ENCODE results near the gene HDHD2. TPM values are rescaled to one million over a fixed set of nuclear protein-coding genes. Genes with fewer than 3 reads are reported as not detected.

HDHD2 gene
- polyA plus RNA-seq, 1 donor (not counting 4 experiments of a cell fraction or from before 2014, with no cell fraction given), result 17.7 TPM

DNA sequence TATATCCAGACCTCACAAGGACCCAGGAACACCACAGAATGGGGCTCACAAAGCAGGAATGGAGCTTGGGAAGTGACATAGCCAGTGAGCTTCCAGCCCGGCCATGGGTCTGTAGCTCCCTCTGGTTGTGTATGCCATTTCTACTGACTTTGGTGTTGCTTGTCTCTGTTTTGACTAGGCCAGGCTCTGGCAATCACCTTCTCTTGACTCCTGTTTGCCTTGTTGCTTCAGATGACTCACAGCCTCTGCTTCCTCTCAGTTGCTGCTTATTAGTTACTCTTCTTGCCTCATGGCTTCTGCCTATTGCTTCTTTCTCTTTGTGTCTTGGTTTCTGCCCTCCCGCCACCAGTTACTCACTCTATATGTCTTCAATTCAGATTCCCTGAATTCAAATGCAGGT is 41.7 kb upstream of the HDHD2 start:
- no peak overlapping the region for H3K4me2 ChIP-seq (ENCODE audit: control insufficient read depth, extremely low read depth, insufficient read depth, low read depth, low read length)
- dilution Hi-C loops (cut with MboI; ENCODE audit: extremely low pct_ligation_motif_present, low sequenced_read_pairs), result loop anchor here (5.0 kb wide), 1 partner anchor 75 kb away; no protein-coding TSS in a partner anchor
- no peaks in the 10 kb centered on the region for H3K9me3 ChIP-seq (ENCODE audit: control insufficient read depth, low read depth, low read length)
- no peaks in the 10 kb centered on the region for H3K79me2 ChIP-seq (ENCODE audit: control insufficient read depth, insufficient read depth, low read length)
- DNase-seq (ENCODE audit: low read depth, low spot score) (no peak), FAIRE-seq (no peak)
- H3K36me3 ChIP-seq (ENCODE audit: control insufficient read depth in 2 of 2, extremely low read depth in 1 of 2, insufficient read depth in 2 of 2, low read length in 2 of 2), result no peaks in the 10 kb centered on the region
- H3K4me1 ChIP-seq (ENCODE audit: control insufficient read depth, extremely low read depth, insufficient read depth, low read length), result no peaks in the 10 kb centered on the region
- TF ChIP-seq EZH2 (IDR thresholded peaks at IDR 0.05; ENCODE audit: low read length), result no peak
- TF ChIP-seq, protein P1, sequence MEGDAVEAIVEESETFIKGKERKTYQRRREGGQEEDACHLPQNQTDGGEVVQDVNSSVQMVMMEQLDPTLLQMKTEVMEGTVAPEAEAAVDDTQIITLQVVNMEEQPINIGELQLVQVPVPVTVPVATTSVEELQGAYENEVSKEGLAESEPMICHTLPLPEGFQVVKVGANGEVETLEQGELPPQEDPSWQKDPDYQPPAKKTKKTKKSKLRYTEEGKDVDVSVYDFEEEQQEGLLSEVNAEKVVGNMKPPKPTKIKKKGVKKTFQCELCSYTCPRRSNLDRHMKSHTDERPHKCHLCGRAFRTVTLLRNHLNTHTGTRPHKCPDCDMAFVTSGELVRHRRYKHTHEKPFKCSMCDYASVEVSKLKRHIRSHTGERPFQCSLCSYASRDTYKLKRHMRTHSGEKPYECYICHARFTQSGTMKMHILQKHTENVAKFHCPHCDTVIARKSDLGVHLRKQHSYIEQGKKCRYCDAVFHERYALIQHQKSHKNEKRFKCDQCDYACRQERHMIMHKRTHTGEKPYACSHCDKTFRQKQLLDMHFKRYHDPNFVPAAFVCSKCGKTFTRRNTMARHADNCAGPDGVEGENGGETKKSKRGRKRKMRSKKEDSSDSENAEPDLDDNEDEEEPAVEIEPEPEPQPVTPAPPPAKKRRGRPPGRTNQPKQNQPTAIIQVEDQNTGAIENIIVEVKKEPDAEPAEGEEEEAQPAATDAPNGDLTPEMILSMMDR (optimal IDR thresholded peaks at IDR 0.05 in 1 of 3, IDR thresholded peaks at IDR 0.05 in 1 of 3, conservative IDR thresholded peaks at IDR 0.05 in 1 of 3; ENCODE audit: extremely low read depth in 1 of 3, insufficient read depth in 2 of 3, low read length in 3 of 3), result no peak
- no peaks in the 10 kb centered on the region for H3K9me1 ChIP-seq (ENCODE audit: control insufficient read depth, extremely low read depth, insufficient read depth, low read length)
- no peaks in the 10 kb centered on the region for H3K27me3 ChIP-seq (ENCODE audit: control insufficient read depth, extremely low read depth, insufficient read depth, low read length)
- H4K20me1 ChIP-seq (ENCODE audit: control insufficient read depth, extremely low read depth, insufficient read depth, low read length), result no peaks in the 10 kb centered on the region
- no peak overlapping the region for H3K27ac ChIP-seq (ENCODE audit: control insufficient read depth, insufficient read depth, low read length)
- no peak overlapping the region for H3K9ac ChIP-seq (ENCODE audit: control insufficient read depth, extremely low read depth, insufficient read depth, low read length)
- H2AFZ ChIP-seq (ENCODE audit: control insufficient read depth, low read length), result no peak overlapping the region
- H3K4me3 ChIP-seq (ENCODE audit: control insufficient read depth in 2 of 3, extremely low read depth in 1 of 3, insufficient read depth in 2 of 3, low read depth in 1 of 3, low read length in 3 of 3), result no peak overlapping the region

DNA sequence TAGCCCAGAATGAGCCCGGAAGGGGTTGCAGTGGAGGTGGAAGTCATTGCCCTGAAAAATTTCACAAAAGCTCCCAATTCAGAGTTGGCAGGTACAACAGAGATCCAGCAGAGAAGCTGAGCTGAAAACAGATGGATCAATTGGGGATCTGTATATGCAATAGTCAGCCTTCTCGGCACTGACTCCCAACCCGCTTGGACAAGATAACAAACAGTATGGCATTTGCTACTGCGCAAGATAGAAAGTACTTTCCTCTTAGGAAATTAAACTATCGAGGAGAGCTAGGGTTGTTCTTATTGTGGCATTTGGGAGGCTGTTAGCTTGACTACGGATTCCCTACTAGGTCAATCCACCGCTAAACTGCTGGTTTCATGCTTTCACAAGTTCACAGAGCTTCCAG is 37.4 kb upstream of the HDHD2 start:
- no peaks in the 10 kb centered on the region for H3K4me1 ChIP-seq (ENCODE audit: control insufficient read depth, extremely low read depth, insufficient read depth, low read length)
- no peak overlapping the region for H3K9ac ChIP-seq (ENCODE audit: control insufficient read depth, extremely low read depth, insufficient read depth, low read length)
- FAIRE-seq (no peak), DNase-seq (ENCODE audit: low read depth, low spot score) (no peak)
- no peak for TF ChIP-seq EZH2 (IDR thresholded peaks at IDR 0.05; ENCODE audit: low read length)
- TF ChIP-seq, protein P1 (optimal IDR thresholded peaks at IDR 0.05 in 1 of 3, IDR thresholded peaks at IDR 0.05 in 1 of 3, conservative IDR thresholded peaks at IDR 0.05 in 1 of 3; ENCODE audit: extremely low read depth in 1 of 3, insufficient read depth in 2 of 3, low read length in 3 of 3), result no peak
- H3K4me3 ChIP-seq (ENCODE audit: control insufficient read depth in 2 of 3, extremely low read depth in 1 of 3, insufficient read depth in 2 of 3, low read depth in 1 of 3, low read length in 3 of 3), result no peak overlapping the region
- H3K27me3 ChIP-seq (ENCODE audit: control insufficient read depth, extremely low read depth, insufficient read depth, low read length), result no peaks in the 10 kb centered on the region
- H3K4me2 ChIP-seq (ENCODE audit: control insufficient read depth, extremely low read depth, insufficient read depth, low read depth, low read length), result no peak overlapping the region
- H3K79me2 ChIP-seq (ENCODE audit: control insufficient read depth, insufficient read depth, low read length), result no peaks in the 10 kb centered on the region
- H4K20me1 ChIP-seq (ENCODE audit: control insufficient read depth, extremely low read depth, insufficient read depth, low read length), result no peaks in the 10 kb centered on the region
- no peaks in the 10 kb centered on the region for H3K9me3 ChIP-seq (ENCODE audit: control insufficient read depth, low read depth, low read length)
- no peak overlapping the region for H2AFZ ChIP-seq (ENCODE audit: control insufficient read depth, low read length)
- dilution Hi-C loops (cut with MboI; ENCODE audit: extremely low pct_ligation_motif_present, low sequenced_read_pairs), result no loop called here
- H3K9me1 ChIP-seq (ENCODE audit: control insufficient read depth, extremely low read depth, insufficient read depth, low read length), result no peaks in the 10 kb centered on the region
- no peaks in the 10 kb centered on the region for H3K36me3 ChIP-seq (ENCODE audit: control insufficient read depth in 2 of 2, extremely low read depth in 1 of 2, insufficient read depth in 2 of 2, low read length in 2 of 2)
- no peak overlapping the region for H3K27ac ChIP-seq (ENCODE audit: control insufficient read depth, insufficient read depth, low read length)

All from keratinocyte (primary cell).